GM12878 (cell line): ENCODE data around the gene MDGA2. TPM values are rescaled to one million over a fixed set of nuclear protein-coding genes. Genes with fewer than 3 reads are reported as not detected.

ENCODE experiments used
- ATAC-seq: fragments of 200-7000 bp; cut with Tn5 transposase; 3 replicates; pipeline ENCODE4 v1.9.1; 2020; ENCODE audit warnings: mild to moderate bottlenecking, moderate library complexity
- BruUV-seq: library from RNA; stranded (reverse); fragments of 400-500 nt; replicated peaks from 2 replicates; lab custom pipeline; 2021; lab: Mats Ljungman, UMichigan
- CTCF ChIA-PET: fragments of 300-600 bp; sonication (Branson Sonifier 250); formaldehyde crosslinking; extraction: SDS; loops from one replicate; lab custom pipeline; 2021; ENCODE audit warnings: inconsistent platforms; lab: Yijun Ruan, JAX
- POLR2A ChIA-PET: fragments of 350-600 bp; formaldehyde crosslinking; extraction: SDS; loops from one replicate; lab custom pipeline; 2021; ENCODE audit warnings: inconsistent platforms; lab: Charles Lee
- RAD21 ChIA-PET: fragments of 300-600 bp; sonication (Branson Sonifier 250); formaldehyde crosslinking; loops from one replicate; lab custom pipeline; 2023; ENCODE audit warnings: antibody characterized with exemption; ENCODE audit not compliant: unreplicated experiment; lab: Charles Lee
- SMC1A ChIA-PET: fragments of 300-600 bp; sonication (Branson Sonifier 250); formaldehyde crosslinking; loops from one replicate; lab custom pipeline; 2023; ENCODE audit not compliant: unreplicated experiment, uncharacterized antibody; lab: Charles Lee
- DNase-seq: peaks from one replicate; pipeline ENCODE4 v3.0.0-alpha.2; 2011; ENCODE audit warnings: low read depth, low spot score
- FAIRE-seq: peaks from 3 replicates; lab custom pipeline; 2011; peaks lifted over from hg19 to GRCh38; lab: Jason Lieb, UNC
- H2AFZ ChIP-seq: 2 replicates; pipeline ENCODE4 v1.6.0; 2011; ENCODE audit warnings: low read depth, low read length, control low read depth; ENCODE audit not compliant: control insufficient read depth
- H3K27ac ChIP-seq: 2 replicates; pipeline ENCODE4 v1.5.1; 2011; ENCODE audit warnings: control low read depth; ENCODE audit not compliant: control insufficient read depth, insufficient read depth
- H3K27me3 ChIP-seq, 2 experiments: replicated peaks in 1 of 2; 2 replicates each; pipeline versions ENCODE4 v1.6.0 to v1.6.1; 2011; ENCODE audit warnings: low read length in 1 of 2; ENCODE audit not compliant: control insufficient read depth in 2 of 2, insufficient read depth in 2 of 2
- H3K36me3 ChIP-seq, 2 experiments: 2 replicates each; pipeline ENCODE4 v1.5.1; 2011; ENCODE audit warnings: low read length in 1 of 2; ENCODE audit not compliant: control insufficient read depth in 2 of 2, insufficient read depth in 2 of 2
- H3K4me1 ChIP-seq: 2 replicates; pipeline ENCODE4 v1.6.1; 2011; ENCODE audit warnings: mild to moderate bottlenecking, low read length, moderate library complexity, mixed read lengths; ENCODE audit not compliant: control insufficient read depth, insufficient read depth
- H3K4me2 ChIP-seq: 2 replicates; pipeline ENCODE4 v1.6.0; 2011; ENCODE audit warnings: control low read depth; ENCODE audit not compliant: control insufficient read depth, insufficient read depth
- H3K4me3 ChIP-seq: fragments of 200-600 bp; sonication (generic); 2 replicates; pipeline ENCODE4 v1.5.1; 2016
- H3K79me2 ChIP-seq: 2 replicates; pipeline ENCODE4 v1.6.0; 2011; ENCODE audit warnings: low read length; ENCODE audit not compliant: control insufficient read depth, insufficient read depth
- H3K9ac ChIP-seq: 2 replicates; pipeline ENCODE4 v1.8.0; 2011; ENCODE audit warnings: low read length, control low read depth, mixed read lengths; ENCODE audit not compliant: control insufficient read depth, insufficient read depth
- H3K9me3 ChIP-seq: replicated peaks from 3 replicates; pipeline ENCODE4 v1.5.1; 2011; ENCODE audit warnings: mild to moderate bottlenecking, low read length; ENCODE audit not compliant: control insufficient read depth, insufficient read depth
- H4K20me1 ChIP-seq: 2 replicates; pipeline ENCODE4 v1.6.0; 2011; ENCODE audit not compliant: control insufficient read depth, insufficient read depth
- CBFB ChIP-seq: IDR thresholded peaks from 2 replicates; pipeline ENCODE4 v1.6.1; 2016; ENCODE audit warnings: antibody characterized with exemption, low read depth
- CBX5 ChIP-seq: sonication (generic); IDR thresholded peaks from 2 replicates; pipeline ENCODE4 v1.6.1; 2016; ENCODE audit warnings: low read depth, moderate library complexity, mild to moderate bottlenecking, inconsistent platforms
- HDGF ChIP-seq: fragments of 450-650 bp; IDR thresholded peaks from 2 replicates; pipeline ENCODE4 v1.6.1; 2016; ENCODE audit warnings: antibody characterized with exemption
- MTA2 ChIP-seq: fragments of 450-650 bp; IDR thresholded peaks from 2 replicates; pipeline ENCODE4 v1.6.1; 2016; ENCODE audit warnings: low read depth, mild to moderate bottlenecking, moderate library complexity
- RBBP5 ChIP-seq: fragments of 200-600 bp; sonication (generic); conservative IDR thresholded peaks from 2 replicates; pipeline ENCODE4 v1.6.1; 2016
- RUNX3 ChIP-seq: IDR thresholded peaks from 2 replicates; pipeline ENCODE4 v1.6.1; 2012; ENCODE audit warnings: low read length, inconsistent platforms
- SP1 ChIP-seq: IDR thresholded peaks from one replicate; pipeline ENCODE4 v1.6.1; 2011; ENCODE audit warnings: low read depth, low read length
- WRNIP1 ChIP-seq: IDR thresholded peaks from 2 replicates; pipeline ENCODE4 v1.6.1; 2011; ENCODE audit warnings: low read depth, low read length, improper control_type of control experiment, borderline replicate concordance
- ZNF622 ChIP-seq: fragments of 450-650 bp; IDR thresholded peaks from 2 replicates; pipeline ENCODE4 v1.6.1; 2017; ENCODE audit warnings: mild to moderate bottlenecking, inconsistent platforms
- WGBS: methylation state at CpG from one replicate; pipeline ENCODE4 v1.1.6; 2016; ENCODE audit warnings: low lambda C conversion rate; ENCODE audit not compliant: insufficient replicate concordance, insufficient coverage; ENCODE audit errors: missing lambda C conversion rate; 5-methylcytosine and 5-hydroxymethylcytosine counted together
- in situ Hi-C: fragments of 300-500 bp; cut with MboI; formaldehyde crosslinking; loops from 9 replicates; pipeline ENCODE4 v1.14.3; 2018; ENCODE audit warnings: mixed read lengths
- intact Hi-C: fragments of 100-400 bp; cut with micrococcal nuclease; formaldehyde crosslinking; loops from one replicate; pipeline ENCODE4 v1.14.2; 2022; ENCODE audit not compliant: unreplicated experiment
- polyA plus RNA-seq, 11 experiments: library from polyadenylated mRNA; depleted of rRNA in 4 of 11; unstranded in 6 of 11; stranded (reverse) in 5 of 11; fragments of >200 nt; fragmentation: Nextera tagmentation in 4 of 11; fragmentation: Illumina TruSeq in 1 of 11; extraction: Ambion mirVana in 4 of 11; extraction: Trizol in 1 of 11; gene quantifications; 1 replicate in 1 of 11; 2 replicates in 10 of 11; pipeline versions ENCODE4 v1.2.1 to v1.2.3, GENCODE V29; 2011 to 2016; ENCODE audit warnings: inconsistent platforms in 2 of 11, missing spikeins in 2 of 11, low read depth in 1 of 11
- total RNA-seq, 4 experiments: library from RNA; depleted of rRNA in 3 of 4; stranded (reverse); fragments of >200 nt in 3 of 4; fragmentation: Illumina TruSeq in 1 of 4; extraction: Trizol in 1 of 4; gene quantifications; 2 replicates each; pipeline versions ENCODE4 v1.2.1 to v1.2.3, GENCODE V29; 2013 to 2021
- TF ChIP-seq, protein P1 (sequence below): IDR thresholded peaks from 2 replicates; pipeline ENCODE4 v1.6.1; 2012; ENCODE audit warnings: low read length, inconsistent platforms
- TF ChIP-seq, protein P2 (sequence below): fragments of 450-650 bp; IDR thresholded peaks from 2 replicates; pipeline ENCODE4 v1.6.1; 2017; ENCODE audit warnings: mild to moderate bottlenecking, moderate library complexity
- TF ChIP-seq, protein P3 (sequence below): fragments of 450-650 bp; IDR thresholded peaks from 2 replicates; pipeline ENCODE4 v1.6.1; 2016; ENCODE audit warnings: mild to moderate bottlenecking, moderate library complexity, borderline replicate concordance

The MDGA2 gene
- total and polyA plus RNA-seq, 10 of the 15 experiments (the other 5 are each of a cell fraction or from before 2014, with no cell fraction given) = not detected

DNA sequence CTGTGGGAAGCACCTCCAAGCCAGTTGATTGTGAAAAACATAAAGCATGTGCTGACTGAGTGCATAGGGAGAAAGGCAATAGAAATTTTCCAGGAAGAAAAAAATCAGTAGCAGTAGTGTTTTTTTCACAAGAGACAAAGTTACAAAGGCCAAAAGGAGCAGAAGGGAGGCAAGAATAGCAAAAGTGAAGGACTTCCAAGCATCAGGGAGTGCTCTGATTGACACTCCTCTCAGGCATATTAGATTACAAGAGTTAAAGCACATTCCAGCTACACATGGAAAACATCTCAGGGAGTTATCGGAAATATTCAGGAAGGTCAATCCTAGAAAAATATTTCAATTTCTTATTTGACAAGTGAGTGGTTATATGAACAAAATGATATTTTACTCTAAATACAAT is 508.0 kb downstream of the MDGA2 start (continued):
- TF ChIP-seq, protein P1, sequence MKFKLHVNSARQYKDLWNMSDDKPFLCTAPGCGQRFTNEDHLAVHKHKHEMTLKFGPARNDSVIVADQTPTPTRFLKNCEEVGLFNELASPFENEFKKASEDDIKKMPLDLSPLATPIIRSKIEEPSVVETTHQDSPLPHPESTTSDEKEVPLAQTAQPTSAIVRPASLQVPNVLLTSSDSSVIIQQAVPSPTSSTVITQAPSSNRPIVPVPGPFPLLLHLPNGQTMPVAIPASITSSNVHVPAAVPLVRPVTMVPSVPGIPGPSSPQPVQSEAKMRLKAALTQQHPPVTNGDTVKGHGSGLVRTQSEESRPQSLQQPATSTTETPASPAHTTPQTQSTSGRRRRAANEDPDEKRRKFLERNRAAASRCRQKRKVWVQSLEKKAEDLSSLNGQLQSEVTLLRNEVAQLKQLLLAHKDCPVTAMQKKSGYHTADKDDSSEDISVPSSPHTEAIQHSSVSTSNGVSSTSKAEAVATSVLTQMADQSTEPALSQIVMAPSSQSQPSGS = no peak
- TF ChIP-seq RBBP5 = no peak

DNA sequence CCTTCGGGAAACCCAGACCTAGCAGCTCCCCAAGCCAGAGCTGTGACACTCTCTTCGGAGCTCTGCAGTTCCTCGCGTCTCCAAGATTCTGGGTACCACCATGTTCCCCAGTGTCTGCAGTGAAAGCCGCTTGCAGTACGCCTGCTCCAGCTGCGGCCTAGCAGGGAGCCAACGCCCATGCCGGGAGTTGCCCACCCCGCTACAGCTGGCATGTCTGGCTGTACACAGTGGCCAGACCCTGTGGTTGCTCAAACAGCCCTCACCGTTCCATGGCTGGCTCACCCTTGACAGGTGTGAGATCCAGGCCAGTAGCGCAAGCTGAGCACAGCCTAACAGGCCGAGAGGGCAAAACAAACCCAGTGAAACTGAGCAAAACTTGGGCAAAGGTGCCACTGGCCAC is 520.0 kb downstream of the MDGA2 start:
- ChIA-PET SMC1A (interaction anchor here (0.6 to 0.8 kb wide), 2 partner anchors 10 to 649 kb away, joined by 3 to 4 read pairs; no protein-coding TSS in a partner anchor), RAD21 (no interaction called here), CTCF (no interaction called here), POLR2A (no interaction called here)
- Histone ChIP-seq H3K79me2 (no peaks in the 10 kb centered on the region), H3K36me3 (no peaks in the 10 kb centered on the region), H3K4me2 (no peak overlapping the region), H3K9me3 (no peaks in the 10 kb centered on the region), H3K4me1 (no peaks in the 10 kb centered on the region), H3K27ac (no peak overlapping the region), H3K27me3 (no peaks in the 10 kb centered on the region), H3K9ac (no peak overlapping the region), H2AFZ (no peak overlapping the region), H4K20me1 (no peaks in the 10 kb centered on the region), H3K4me3 (no peak overlapping the region)
- intact Hi-C loops (no loop called here), in situ Hi-C loops (no loop called here)
- no peak for FAIRE-seq
- 57% methylated on average over 13 of the region's 13 CpGs for WGBS
- DNase-seq = no peak
- no peak for ATAC-seq
- no TSS peak for BruUV-seq
- TF ChIP-seq RUNX3 = no peak
- no peak for TF ChIP-seq HDGF
- TF ChIP-seq CBFB = no peak
- TF ChIP-seq CBX5 = no peak
- TF ChIP-seq, protein P2, sequence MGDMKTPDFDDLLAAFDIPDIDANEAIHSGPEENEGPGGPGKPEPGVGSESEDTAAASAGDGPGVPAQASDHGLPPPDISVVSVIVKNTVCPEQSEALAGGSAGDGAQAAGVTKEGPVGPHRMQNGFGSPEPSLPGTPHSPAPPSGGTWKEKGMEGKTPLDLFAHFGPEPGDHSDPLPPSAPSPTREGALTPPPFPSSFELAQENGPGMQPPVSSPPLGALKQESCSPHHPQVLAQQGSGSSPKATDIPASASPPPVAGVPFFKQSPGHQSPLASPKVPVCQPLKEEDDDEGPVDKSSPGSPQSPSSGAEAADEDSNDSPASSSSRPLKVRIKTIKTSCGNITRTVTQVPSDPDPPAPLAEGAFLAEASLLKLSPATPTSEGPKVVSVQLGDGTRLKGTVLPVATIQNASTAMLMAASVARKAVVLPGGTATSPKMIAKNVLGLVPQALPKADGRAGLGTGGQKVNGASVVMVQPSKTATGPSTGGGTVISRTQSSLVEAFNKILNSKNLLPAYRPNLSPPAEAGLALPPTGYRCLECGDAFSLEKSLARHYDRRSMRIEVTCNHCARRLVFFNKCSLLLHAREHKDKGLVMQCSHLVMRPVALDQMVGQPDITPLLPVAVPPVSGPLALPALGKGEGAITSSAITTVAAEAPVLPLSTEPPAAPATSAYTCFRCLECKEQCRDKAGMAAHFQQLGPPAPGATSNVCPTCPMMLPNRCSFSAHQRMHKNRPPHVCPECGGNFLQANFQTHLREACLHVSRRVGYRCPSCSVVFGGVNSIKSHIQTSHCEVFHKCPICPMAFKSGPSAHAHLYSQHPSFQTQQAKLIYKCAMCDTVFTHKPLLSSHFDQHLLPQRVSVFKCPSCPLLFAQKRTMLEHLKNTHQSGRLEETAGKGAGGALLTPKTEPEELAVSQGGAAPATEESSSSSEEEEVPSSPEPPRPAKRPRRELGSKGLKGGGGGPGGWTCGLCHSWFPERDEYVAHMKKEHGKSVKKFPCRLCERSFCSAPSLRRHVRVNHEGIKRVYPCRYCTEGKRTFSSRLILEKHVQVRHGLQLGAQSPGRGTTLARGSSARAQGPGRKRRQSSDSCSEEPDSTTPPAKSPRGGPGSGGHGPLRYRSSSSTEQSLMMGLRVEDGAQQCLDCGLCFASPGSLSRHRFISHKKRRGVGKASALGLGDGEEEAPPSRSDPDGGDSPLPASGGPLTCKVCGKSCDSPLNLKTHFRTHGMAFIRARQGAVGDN = no peak
- no peak for TF ChIP-seq SP1
- TF ChIP-seq, protein P3, sequence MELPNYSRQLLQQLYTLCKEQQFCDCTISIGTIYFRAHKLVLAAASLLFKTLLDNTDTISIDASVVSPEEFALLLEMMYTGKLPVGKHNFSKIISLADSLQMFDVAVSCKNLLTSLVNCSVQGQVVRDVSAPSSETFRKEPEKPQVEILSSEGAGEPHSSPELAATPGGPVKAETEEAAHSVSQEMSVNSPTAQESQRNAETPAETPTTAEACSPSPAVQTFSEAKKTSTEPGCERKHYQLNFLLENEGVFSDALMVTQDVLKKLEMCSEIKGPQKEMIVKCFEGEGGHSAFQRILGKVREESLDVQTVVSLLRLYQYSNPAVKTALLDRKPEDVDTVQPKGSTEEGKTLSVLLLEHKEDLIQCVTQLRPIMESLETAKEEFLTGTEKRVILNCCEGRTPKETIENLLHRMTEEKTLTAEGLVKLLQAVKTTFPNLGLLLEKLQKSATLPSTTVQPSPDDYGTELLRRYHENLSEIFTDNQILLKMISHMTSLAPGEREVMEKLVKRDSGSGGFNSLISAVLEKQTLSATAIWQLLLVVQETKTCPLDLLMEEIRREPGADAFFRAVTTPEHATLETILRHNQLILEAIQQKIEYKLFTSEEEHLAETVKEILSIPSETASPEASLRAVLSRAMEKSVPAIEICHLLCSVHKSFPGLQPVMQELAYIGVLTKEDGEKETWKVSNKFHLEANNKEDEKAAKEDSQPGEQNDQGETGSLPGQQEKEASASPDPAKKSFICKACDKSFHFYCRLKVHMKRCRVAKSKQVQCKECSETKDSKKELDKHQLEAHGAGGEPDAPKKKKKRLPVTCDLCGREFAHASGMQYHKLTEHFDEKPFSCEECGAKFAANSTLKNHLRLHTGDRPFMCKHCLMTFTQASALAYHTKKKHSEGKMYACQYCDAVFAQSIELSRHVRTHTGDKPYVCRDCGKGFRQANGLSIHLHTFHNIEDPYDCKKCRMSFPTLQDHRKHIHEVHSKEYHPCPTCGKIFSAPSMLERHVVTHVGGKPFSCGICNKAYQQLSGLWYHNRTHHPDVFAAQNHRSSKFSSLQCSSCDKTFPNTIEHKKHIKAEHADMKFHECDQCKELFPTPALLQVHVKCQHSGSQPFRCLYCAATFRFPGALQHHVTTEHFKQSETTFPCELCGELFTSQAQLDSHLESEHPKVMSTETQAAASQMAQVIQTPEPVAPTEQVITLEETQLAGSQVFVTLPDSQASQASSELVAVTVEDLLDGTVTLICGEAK = no peak
- TF ChIP-seq ZNF622 = no peak
- TF ChIP-seq WRNIP1 = no peak
- no peak for TF ChIP-seq MTA2
